ENCODE data around the gene WWC2. TPM values are rescaled to one million over a fixed set of nuclear protein-coding genes. Genes with fewer than 3 reads are reported as not detected.
A peak's percentile ranks its signal among the peaks of the same experiment; 100 is the strongest.

WWC2 gene
- total and polyA plus RNA-seq, 10 donors, result 1.4 to 32.0 (median 19.3) TPM

- 26 to 50% (median 42%) methylated on average over 2 of the region's 2 CpGs for WGBS, 5 donors
- intact Hi-C loops (cut with DNase I; ENCODE audit: low total_unique reads), result no loop called here
- H3K27ac ChIP-seq, result no peak overlapping the region
- TF ChIP-seq POLR2A (IDR thresholded peaks at IDR 0.05) (no peak), POLR2AphosphoS5 (IDR thresholded peaks at IDR 0.05) (no peak), CTCF (IDR thresholded peaks at IDR 0.05 in 8 of 11, conservative IDR thresholded peaks at IDR 0.05 in 3 of 11) (no peak)
- no peak for DNase-seq
- H3K4me1 ChIP-seq, result peaks cover 0 to 37% (median 10%) of the 10 kb centered on the region in 6 donors
- no peaks in the 10 kb centered on the region for H3K36me3 ChIP-seq
- H3K27me3 ChIP-seq (replicated peaks in 1 of 7), result no peaks in the 10 kb centered on the region
- H3K9me3 ChIP-seq, result no peaks in the 10 kb centered on the region
- no peak overlapping the region for H3K4me3 ChIP-seq
Observed at GRCh38 chr4:183140911-183141320, 41.9 kb downstream of the WWC2 start.

GRCh38 chr4:183141997-183142396, 42.9 kb downstream of the WWC2 start:
- Histone ChIP-seq H3K4me3 (no peak overlapping the region), H3K4me1 (peaks cover 0 to 37% (median 10%) of the 10 kb centered on the region in 6 donors), H3K9me3 (no peaks in the 10 kb centered on the region), H3K27ac (peak overlapping the region in 2 of 8 donors; percentile 53 to 62), H3K36me3 (no peaks in the 10 kb centered on the region), H3K27me3 (replicated peaks in 1 of 7) (no peaks in the 10 kb centered on the region)
- no peak for TF ChIP-seq POLR2AphosphoS5 (IDR thresholded peaks at IDR 0.05)
- no peak for DNase-seq
- 77 to 100% (median 88%) methylated on average over 1 of the region's 1 CpG for WGBS, 5 donors
- intact Hi-C loops (cut with DNase I; ENCODE audit: low total_unique reads), result no loop called here

GRCh38 chr4:183142571-183143550, 43.8 kb downstream of the WWC2 start:
- Histone ChIP-seq H3K4me3 (no peak overlapping the region), H3K27me3 (replicated peaks in 1 of 7) (no peaks in the 10 kb centered on the region), H3K27ac (peak overlapping the region in 5 of 8 donors; percentile 4 to 62 (median 25)), H3K9me3 (no peaks in the 10 kb centered on the region), H3K36me3 (no peaks in the 10 kb centered on the region), H3K4me1 (peaks cover 0 to 37% (median 10%) of the 10 kb centered on the region in 6 donors)
- 38 to 48% (median 44%) methylated on average over 6 of the region's 6 CpGs for WGBS, 5 donors
- DNase-seq, result no peak
- intact Hi-C loops (cut with DNase I; ENCODE audit: low total_unique reads), result no loop called here
- no peak for TF ChIP-seq POLR2A (IDR thresholded peaks at IDR 0.05)
- peak in 1 of 3 donors; percentile 9 for TF ChIP-seq POLR2AphosphoS5 (IDR thresholded peaks at IDR 0.05)

- Histone ChIP-seq H3K36me3 (no peaks in the 10 kb centered on the region), H3K4me1 (peaks cover 0 to 37% (median 10%) of the 10 kb centered on the region in 6 donors), H3K4me3 (no peak overlapping the region), H3K27ac (no peak overlapping the region), H3K9me3 (no peaks in the 10 kb centered on the region), H3K27me3 (replicated peaks in 1 of 7) (no peaks in the 10 kb centered on the region)
- DNase-seq, result no peak
- 86 to 94% (median 89%) methylated on average over 6 of the region's 6 CpGs for WGBS, 5 donors
- intact Hi-C loops (cut with DNase I; ENCODE audit: low total_unique reads), result no loop called here
- TF ChIP-seq POLR2A (IDR thresholded peaks at IDR 0.05), result no peak
Observed at GRCh38 chr4:183144787-183145186, 45.7 kb downstream of the WWC2 start.

GRCh38 chr4:183145773-183146172, 46.7 kb downstream of the WWC2 start:
- H3K36me3 ChIP-seq, result no peaks in the 10 kb centered on the region
- 57 to 86% (median 80%) methylated on average over 2 of the region's 2 CpGs for WGBS, 5 donors
- no peak overlapping the region for H3K4me3 ChIP-seq
- intact Hi-C loops (cut with DNase I; ENCODE audit: low total_unique reads), result no loop called here
- no peak for DNase-seq
- peaks cover 0 to 37% (median 10%) of the 10 kb centered on the region in 6 donors for H3K4me1 ChIP-seq
- no peaks in the 10 kb centered on the region for H3K27me3 ChIP-seq (replicated peaks in 1 of 7)
- H3K9me3 ChIP-seq, result no peaks in the 10 kb centered on the region
- TF ChIP-seq POLR2AphosphoS5 (IDR thresholded peaks at IDR 0.05) (no peak), CTCF (IDR thresholded peaks at IDR 0.05 in 8 of 11, conservative IDR thresholded peaks at IDR 0.05 in 3 of 11) (no peak), POLR2A (IDR thresholded peaks at IDR 0.05) (no peak)
- no peak overlapping the region for H3K27ac ChIP-seq
